ENCODE results near the gene CACNA2D2.

The CACNA2D2 gene

DNA sequence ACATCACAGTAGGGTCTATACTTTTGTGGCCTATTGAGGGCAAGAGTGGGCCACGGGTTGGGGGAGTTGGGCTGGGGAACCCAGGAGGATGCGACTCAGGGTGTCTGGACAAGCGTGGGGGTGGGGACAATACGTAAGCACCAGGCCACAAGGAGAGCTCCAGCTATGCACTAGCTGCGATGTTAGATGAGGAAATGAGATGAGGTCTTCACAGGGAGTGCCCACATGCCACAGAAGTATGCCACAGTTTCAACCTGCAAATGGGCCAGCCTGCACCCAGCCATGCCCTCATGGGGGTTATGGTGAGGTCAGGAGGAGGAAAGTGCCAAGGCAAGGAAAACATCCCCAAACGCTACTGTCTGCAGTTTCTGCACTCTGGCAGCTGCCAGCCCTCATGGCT lies 30.5 kb downstream of the CACNA2D2 start:
- no peak overlapping the region for H3K4me3 ChIP-seq (ENCODE audit: low read depth, low read length)
- no peak for DNase-seq (ENCODE audit: low read depth, low spot score)
- TF ChIP-seq, protein P1, sequence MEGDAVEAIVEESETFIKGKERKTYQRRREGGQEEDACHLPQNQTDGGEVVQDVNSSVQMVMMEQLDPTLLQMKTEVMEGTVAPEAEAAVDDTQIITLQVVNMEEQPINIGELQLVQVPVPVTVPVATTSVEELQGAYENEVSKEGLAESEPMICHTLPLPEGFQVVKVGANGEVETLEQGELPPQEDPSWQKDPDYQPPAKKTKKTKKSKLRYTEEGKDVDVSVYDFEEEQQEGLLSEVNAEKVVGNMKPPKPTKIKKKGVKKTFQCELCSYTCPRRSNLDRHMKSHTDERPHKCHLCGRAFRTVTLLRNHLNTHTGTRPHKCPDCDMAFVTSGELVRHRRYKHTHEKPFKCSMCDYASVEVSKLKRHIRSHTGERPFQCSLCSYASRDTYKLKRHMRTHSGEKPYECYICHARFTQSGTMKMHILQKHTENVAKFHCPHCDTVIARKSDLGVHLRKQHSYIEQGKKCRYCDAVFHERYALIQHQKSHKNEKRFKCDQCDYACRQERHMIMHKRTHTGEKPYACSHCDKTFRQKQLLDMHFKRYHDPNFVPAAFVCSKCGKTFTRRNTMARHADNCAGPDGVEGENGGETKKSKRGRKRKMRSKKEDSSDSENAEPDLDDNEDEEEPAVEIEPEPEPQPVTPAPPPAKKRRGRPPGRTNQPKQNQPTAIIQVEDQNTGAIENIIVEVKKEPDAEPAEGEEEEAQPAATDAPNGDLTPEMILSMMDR (IDR thresholded peaks at IDR 0.05; ENCODE audit: low read depth, low read length) = no peak
- in situ Hi-C loops (cut with HindIII; ENCODE audit: low sequenced_read_pairs) = no loop called here

DNA sequence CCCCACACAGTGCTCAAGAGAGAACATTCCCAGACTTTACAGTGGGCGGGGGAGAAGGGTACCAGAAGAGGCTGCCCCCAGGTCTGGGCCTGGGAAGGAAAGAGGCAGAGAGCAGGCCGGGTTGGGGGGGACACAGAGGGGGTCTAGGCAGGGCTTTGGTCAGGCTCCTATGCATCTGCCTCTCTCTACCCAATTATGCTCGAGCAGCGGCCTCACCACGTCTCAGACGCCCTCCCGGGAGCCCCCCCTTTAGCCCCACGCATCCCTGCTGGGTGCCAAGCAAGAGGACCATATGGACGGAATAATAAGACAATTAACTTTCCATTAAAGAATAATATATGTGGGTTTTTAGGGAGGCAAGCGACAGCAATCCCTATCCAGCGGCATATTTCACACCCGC lies 32.8 kb downstream of the CACNA2D2 start:
- in situ Hi-C loops (cut with HindIII; ENCODE audit: low sequenced_read_pairs) = no loop called here

DNA sequence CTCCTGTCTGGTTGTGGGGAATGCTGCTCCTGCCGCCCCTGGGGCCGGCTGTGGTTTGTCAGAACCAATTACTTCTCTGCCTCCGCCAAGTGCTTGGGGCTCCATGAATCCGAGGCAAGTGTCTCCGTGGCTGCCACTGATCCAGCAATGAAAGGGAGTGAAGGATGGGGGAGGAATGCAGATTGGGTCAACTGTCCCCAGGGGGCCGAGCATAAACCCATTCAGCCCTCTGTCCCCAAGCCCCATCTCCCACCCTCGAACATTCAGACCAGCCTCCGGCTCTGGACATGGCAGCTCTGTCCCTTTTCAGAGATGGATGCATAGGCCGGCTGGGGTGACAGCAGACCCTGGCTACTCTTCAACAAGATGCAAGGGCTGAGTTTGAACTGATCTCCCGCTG lies 35.5 kb downstream of the CACNA2D2 start:
- TF ChIP-seq, protein P1 (IDR thresholded peaks at IDR 0.05; ENCODE audit: low read depth, low read length) = no peak
- no peak overlapping the region for H3K4me3 ChIP-seq (ENCODE audit: low read depth, low read length)
- in situ Hi-C loops (cut with HindIII; ENCODE audit: low sequenced_read_pairs) = no loop called here
- DNase-seq (ENCODE audit: low read depth, low spot score) = no peak

More for the DNA sequence above, 32.8 kb downstream of the CACNA2D2 start:
- DNase-seq (ENCODE audit: low read depth, low spot score) = no peak
- TF ChIP-seq, protein P1 (IDR thresholded peaks at IDR 0.05; ENCODE audit: low read depth, low read length) = no peak
- no peak overlapping the region for H3K4me3 ChIP-seq (ENCODE audit: low read depth, low read length)

DNA sequence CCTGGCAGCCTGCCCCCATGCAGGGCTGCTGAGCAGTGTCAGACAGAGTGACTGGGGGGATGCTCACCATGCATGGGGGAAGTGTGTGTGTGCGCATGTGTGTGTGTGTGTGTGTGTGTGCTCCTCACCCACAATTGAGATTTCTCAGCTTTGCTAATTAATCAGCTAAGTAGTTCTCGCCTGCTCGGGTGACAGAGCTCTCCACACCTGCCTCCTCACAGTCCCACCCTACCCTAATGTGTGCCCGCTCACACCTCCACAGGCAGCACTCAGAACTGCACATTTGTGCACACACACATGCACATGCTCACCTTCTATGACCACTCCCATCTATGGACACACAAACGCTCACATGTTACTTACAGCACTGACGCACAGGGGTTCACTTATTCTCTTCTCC lies 37.3 kb downstream of the CACNA2D2 start:
- in situ Hi-C loops (cut with HindIII; ENCODE audit: low sequenced_read_pairs) = no loop called here
- TF ChIP-seq, protein P1 (IDR thresholded peaks at IDR 0.05; ENCODE audit: low read depth, low read length) = no peak
- no peak for DNase-seq (ENCODE audit: low read depth, low spot score)

DNA sequence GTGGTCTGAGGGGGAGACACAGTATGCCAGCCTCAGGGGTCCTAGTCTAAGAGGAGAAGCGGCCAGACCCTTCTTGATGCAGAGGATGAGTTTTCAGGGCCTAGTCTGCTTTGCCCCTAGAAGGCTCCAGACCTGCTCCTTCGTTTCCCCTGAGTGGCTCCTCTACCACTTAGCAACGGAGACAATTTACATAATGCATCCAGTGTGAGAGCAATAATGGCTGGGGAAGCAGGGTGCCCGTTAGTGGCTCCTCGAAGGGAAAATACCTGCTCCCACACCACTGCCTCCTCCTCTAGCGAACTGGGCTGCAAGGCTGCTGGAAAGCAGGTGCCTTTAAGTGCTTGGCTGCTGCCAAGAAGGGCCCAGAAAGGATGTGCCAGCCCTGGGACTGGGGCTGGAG lies 38.9 kb downstream of the CACNA2D2 start:
- no peak for DNase-seq (ENCODE audit: low read depth, low spot score)
- in situ Hi-C loops (cut with HindIII; ENCODE audit: low sequenced_read_pairs) = no loop called here
- TF ChIP-seq, protein P1 (IDR thresholded peaks at IDR 0.05; ENCODE audit: low read depth, low read length) = no peak
- H3K4me3 ChIP-seq (ENCODE audit: low read depth, low read length) = no peak overlapping the region

More for the DNA sequence above, 37.3 kb downstream of the CACNA2D2 start:
- no peak overlapping the region for H3K4me3 ChIP-seq (ENCODE audit: low read depth, low read length)

DNA sequence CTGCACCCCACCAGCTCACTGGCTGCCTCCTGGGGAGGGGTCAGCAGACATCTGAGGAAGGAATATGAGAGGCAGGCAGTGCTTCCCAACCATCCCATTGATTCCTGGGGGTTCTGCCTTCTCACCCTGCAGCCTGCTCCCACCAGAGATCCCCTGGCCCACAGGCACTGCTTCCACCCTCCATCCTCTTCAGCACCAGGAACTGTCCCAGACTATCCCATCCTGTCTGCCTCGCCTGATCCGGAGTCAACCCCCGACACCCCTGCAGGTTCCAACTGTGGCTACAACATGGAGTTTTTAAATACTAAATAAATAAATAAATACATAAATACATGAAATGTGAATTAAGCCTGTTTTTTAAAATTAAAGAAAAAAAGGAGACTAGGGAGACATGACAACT lies 43.6 kb downstream of the CACNA2D2 start:
- no peak for DNase-seq (ENCODE audit: low read depth, low spot score)
- TF ChIP-seq, protein P1 (IDR thresholded peaks at IDR 0.05; ENCODE audit: low read depth, low read length) = no peak
- in situ Hi-C loops (cut with HindIII; ENCODE audit: low sequenced_read_pairs) = no loop called here
- no peak overlapping the region for H3K4me3 ChIP-seq (ENCODE audit: low read depth, low read length)

DNA sequence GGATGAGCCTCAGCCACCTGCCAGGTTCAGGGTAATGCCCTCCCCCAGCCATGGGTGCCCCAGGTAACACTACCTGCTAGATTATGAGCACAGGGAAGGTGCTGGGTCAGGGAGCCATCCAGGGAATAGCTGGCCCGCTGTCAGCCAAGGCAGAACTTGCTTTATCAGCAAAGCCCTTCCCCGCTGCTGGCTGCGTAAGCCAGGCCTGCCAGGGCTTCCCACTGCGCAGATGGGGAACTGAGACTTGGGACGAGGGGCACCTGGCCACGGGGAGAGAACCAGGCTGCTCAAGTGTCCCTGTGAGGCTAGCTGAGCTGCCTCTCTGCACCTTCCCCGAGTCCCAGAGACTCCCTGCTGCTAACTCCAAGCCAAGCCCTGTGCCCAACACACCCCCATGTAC lies 45.4 kb downstream of the CACNA2D2 start:
- H3K4me3 ChIP-seq (ENCODE audit: low read depth, low read length) = no peak overlapping the region
- in situ Hi-C loops (cut with HindIII; ENCODE audit: low sequenced_read_pairs) = no loop called here
- TF ChIP-seq, protein P1 (IDR thresholded peaks at IDR 0.05; ENCODE audit: low read depth, low read length) = no peak
- no peak for DNase-seq (ENCODE audit: low read depth, low spot score)

Data from astrocyte of the spinal cord (primary cell).